ENCODE results near the gene CCRL2. TPM values are rescaled to one million over a fixed set of nuclear protein-coding genes. Genes with fewer than 3 reads are reported as not detected.

Gene CCRL2
- total RNA-seq, 1 experiment from 2014 or later, result not detected

DNA sequence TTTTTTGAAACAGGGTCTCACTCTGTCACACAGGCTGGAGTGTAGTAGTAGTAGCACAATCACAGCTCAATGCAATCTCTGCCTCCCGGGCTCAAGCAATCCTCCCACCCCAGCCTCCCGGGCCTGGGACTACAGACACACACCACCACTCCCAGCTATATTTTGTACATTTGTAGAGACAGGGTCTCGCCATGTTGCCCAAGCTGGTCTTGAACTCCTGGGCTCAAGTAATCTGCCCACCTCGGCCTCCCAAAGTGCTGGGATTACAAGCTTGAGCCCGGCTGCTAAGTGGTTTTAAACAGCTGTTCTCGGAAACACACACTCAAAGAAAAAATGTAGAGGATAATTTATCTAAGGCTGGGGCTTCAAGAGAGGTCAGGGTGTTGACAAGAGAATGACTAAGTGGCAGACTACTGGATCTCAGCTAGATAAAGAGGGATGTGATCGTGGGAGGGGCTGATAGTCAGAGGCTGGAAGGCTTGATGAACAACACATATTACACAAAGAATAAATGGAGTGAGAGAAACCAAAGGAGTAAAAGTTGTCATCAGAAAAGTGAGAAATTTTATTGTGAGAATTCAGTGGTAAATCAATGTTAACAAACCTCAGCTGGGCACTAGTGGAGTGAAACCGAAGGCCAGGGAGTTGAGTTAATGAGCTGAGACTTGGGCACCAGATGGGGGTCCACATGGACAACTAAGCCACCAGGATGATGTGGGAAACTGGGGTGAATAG is 6.9 kb upstream of the CCRL2 start:
- Histone ChIP-seq H2BK5ac (ENCODE audit: insufficient read length, low read length) (no peak overlapping the region), H2AFZ (ENCODE audit: low read length) (no peak overlapping the region), H4K5ac (ENCODE audit: insufficient read length, low read depth, low read length) (no peak overlapping the region), H3K27me3 (ENCODE audit: insufficient read depth, low read length) (no peaks in the 10 kb centered on the region), H3K9me3 (ENCODE audit: control insufficient read depth, low read depth, low read length) (no peaks in the 10 kb centered on the region), H3K9ac (ENCODE audit: extremely low read depth, insufficient read length, low read length) (no peak overlapping the region), H2AK5ac (ENCODE audit: insufficient read length, low read length) (no peak overlapping the region), H3K4me1 (ENCODE audit: insufficient read depth, low read length) (no peaks in the 10 kb centered on the region), H4K20me1 (ENCODE audit: control insufficient read depth, insufficient read depth, insufficient read length) (no peaks in the 10 kb centered on the region), H3K4me2 (ENCODE audit: insufficient read depth, insufficient read length, low read length) (no peak overlapping the region), H2BK120ac (ENCODE audit: low read depth, low read length, poor library complexity, severe bottlenecking) (no peak overlapping the region), H3K18ac (ENCODE audit: insufficient read length, low read depth, low read length) (no peak overlapping the region), H3K79me2 (ENCODE audit: insufficient read depth, low read length) (no peaks in the 10 kb centered on the region), H2BK20ac (ENCODE audit: low read depth, low read length, poor library complexity, severe bottlenecking) (no peak overlapping the region), H2BK12ac (ENCODE audit: insufficient read length, low read depth, low read length) (no peak overlapping the region), H3K23me2 (ENCODE audit: insufficient read length, low read depth, low read length, poor library complexity, severe bottlenecking) (no peaks in the 10 kb centered on the region), H3K14ac (ENCODE audit: insufficient read depth, low read length) (no peak overlapping the region), H2BK15ac (ENCODE audit: low read depth, low read length) (no peak overlapping the region), H4K8ac (replicated peaks; ENCODE audit: insufficient read length, low read depth, low read length) (no peak overlapping the region), H3T11ph (ENCODE audit: low read length) (no peak overlapping the region), H3K4ac (ENCODE audit: low read depth, low read length) (no peak overlapping the region), H3K79me1 (ENCODE audit: insufficient read depth, low read depth, low read length, poor library complexity, severe bottlenecking) (no peaks in the 10 kb centered on the region), H3K56ac (ENCODE audit: insufficient read length, low read depth, low read length) (no peak overlapping the region), H4K91ac (ENCODE audit: insufficient read length, low read depth, low read length) (no peak overlapping the region), H3K27ac (ENCODE audit: insufficient read length, low read depth, low read length) (no peak overlapping the region), H3K23ac (ENCODE audit: insufficient read length, low read depth, low read length) (no peak overlapping the region)
- H3K36me3 Mint-ChIP-seq (ENCODE audit: insufficient read depth in 1 of 3, low read depth in 3 of 3), result no peaks in the 10 kb centered on the region
- TF ChIP-seq, protein P1, sequence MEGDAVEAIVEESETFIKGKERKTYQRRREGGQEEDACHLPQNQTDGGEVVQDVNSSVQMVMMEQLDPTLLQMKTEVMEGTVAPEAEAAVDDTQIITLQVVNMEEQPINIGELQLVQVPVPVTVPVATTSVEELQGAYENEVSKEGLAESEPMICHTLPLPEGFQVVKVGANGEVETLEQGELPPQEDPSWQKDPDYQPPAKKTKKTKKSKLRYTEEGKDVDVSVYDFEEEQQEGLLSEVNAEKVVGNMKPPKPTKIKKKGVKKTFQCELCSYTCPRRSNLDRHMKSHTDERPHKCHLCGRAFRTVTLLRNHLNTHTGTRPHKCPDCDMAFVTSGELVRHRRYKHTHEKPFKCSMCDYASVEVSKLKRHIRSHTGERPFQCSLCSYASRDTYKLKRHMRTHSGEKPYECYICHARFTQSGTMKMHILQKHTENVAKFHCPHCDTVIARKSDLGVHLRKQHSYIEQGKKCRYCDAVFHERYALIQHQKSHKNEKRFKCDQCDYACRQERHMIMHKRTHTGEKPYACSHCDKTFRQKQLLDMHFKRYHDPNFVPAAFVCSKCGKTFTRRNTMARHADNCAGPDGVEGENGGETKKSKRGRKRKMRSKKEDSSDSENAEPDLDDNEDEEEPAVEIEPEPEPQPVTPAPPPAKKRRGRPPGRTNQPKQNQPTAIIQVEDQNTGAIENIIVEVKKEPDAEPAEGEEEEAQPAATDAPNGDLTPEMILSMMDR (conservative IDR thresholded peaks at IDR 0.05), result no peak
- no peaks in the 10 kb centered on the region for H3K9me3 Mint-ChIP-seq
- H3K27me3 Mint-ChIP-seq (ENCODE audit: low read depth), result peaks cover 5% of the 10 kb centered on the region
- H3K4me1 Mint-ChIP-seq, result peaks cover 0 to 2% of the 10 kb centered on the region in 2 experiments; a peak in 1 of 4 replicates
- no peak overlapping the region for H3K27ac Mint-ChIP-seq
- no CpG with 5 or more reads among the region's 8 CpGs for WGBS (ENCODE audit: extremely low coverage, insufficient read length, low lambda C conversion rate)
- no peak for DNase-seq
- H3K4me3 Mint-ChIP-seq, result no peak overlapping the region

All from H9 (cell line).